Sigmoid colon (tissue), 7 donors: ENCODE data around the gene PCDHGA11. TPM values are rescaled to one million over a fixed set of nuclear protein-coding genes. Genes with fewer than 3 reads are reported as not detected.

Experiments
- DNase-seq: peaks from one replicate; pipeline ENCODE4 v3.0.0-alpha.2; 2019
- H3K27ac ChIP-seq, 4 donors: fragments of 200-600 bp; sonication (generic); one replicate each; pipeline ENCODE4 v1.5.1; 2016 to 2019; ENCODE audit warnings: mild to moderate bottlenecking in 1 of 4
- H3K27me3 ChIP-seq, 3 donors: fragments of 200-600 bp; sonication (generic); one replicate each; pipeline ENCODE4 v1.5.1; 2019; ENCODE audit warnings: mild to moderate bottlenecking in 1 of 3
- H3K36me3 ChIP-seq, 4 donors: fragments of 200-600 bp; sonication (generic); one replicate each; pipeline ENCODE4 v1.5.1; 2016 to 2019
- H3K4me1 ChIP-seq, 4 donors: fragments of 200-600 bp; sonication (generic); one replicate each; pipeline ENCODE4 v1.5.1; 2017 to 2019
- H3K4me3 ChIP-seq, 4 donors: fragments of 200-600 bp; sonication (generic); one replicate each; pipeline ENCODE4 v1.5.1; 2017 to 2019; ENCODE audit warnings: mild to moderate bottlenecking in 2 of 4, moderate library complexity in 1 of 4
- H3K9me3 ChIP-seq, 4 donors: fragments of 200-600 bp in 3 of 4; sonication (generic) in 3 of 4; one replicate each; pipeline versions ENCODE4 v1.5.1 to v1.6.1; 2013 to 2019
- CTCF ChIP-seq, 4 experiments: fragments of 450-650 bp in 3 of 4; fragments of 200-600 bp in 1 of 4; IDR thresholded peaks; one replicate each; pipeline ENCODE4 v1.5.1; 2016 to 2019; ENCODE audit warnings: antibody characterized with exemption in 4 of 4, mild to moderate bottlenecking in 3 of 4, moderate library complexity in 2 of 4
- EP300 ChIP-seq, 4 donors: sonication (generic); formaldehyde crosslinking; IDR thresholded peaks; one replicate each; pipeline ENCODE4 v1.6.1; 2017; ENCODE audit warnings: antibody characterized with exemption in 4 of 4
- POLR2A ChIP-seq, 2 donors: fragments of 450-650 bp; IDR thresholded peaks; one replicate each; pipeline ENCODE4 v1.6.1; 2016; ENCODE audit warnings: antibody characterized with exemption in 2 of 2, mild to moderate bottlenecking in 2 of 2, moderate library complexity in 2 of 2
- POLR2AphosphoS5 ChIP-seq, 4 donors: sonication (generic); formaldehyde crosslinking; IDR thresholded peaks; one replicate each; pipeline ENCODE4 v1.6.1; 2017; ENCODE audit warnings: antibody characterized with exemption in 4 of 4
- WGBS, 2 donors: extraction: QIAGEN DNeasy Blood & Tissue Kit; methylation state at CpG; one replicate each; pipeline ENCODE4 v1.1.7; 2013; 5-methylcytosine and 5-hydroxymethylcytosine counted together
- intact Hi-C: fragments of 100-400 bp; cut with DNase I; formaldehyde crosslinking; loops from one replicate; pipeline ENCODE4 v1.15.1; 2023
- polyA plus RNA-seq, 3 donors: library from polyadenylated mRNA; stranded (reverse); fragments of 200-250 nt; gene quantifications; one replicate each; pipeline ENCODE4 v1.2.3, GENCODE V29; 2013
- total RNA-seq, 4 donors: library from RNA; depleted of rRNA; stranded (reverse); fragments of >200 nt; gene quantifications; one replicate each; pipeline ENCODE4 v1.1.0, GENCODE V29; 2016
- donor health status: healthy with polysubstance abuse.
- donor health status: Bipolar disorder and iron deficiency.
- donor health status: healthy.

Gene PCDHGA11
- total and polyA plus RNA-seq, 7 donors: 0.89 to 10.8 (median 6.7) TPM; not detected in 2

- Histone ChIP-seq H3K4me3 (no peak overlapping the region), H3K9me3 (no peaks in the 10 kb centered on the region), H3K27me3 (no peaks in the 10 kb centered on the region), H3K27ac (no peak overlapping the region), H3K36me3 (peaks cover 0 to 7% (median 0%) of the 10 kb centered on the region in 4 donors), H3K4me1 (no peaks in the 10 kb centered on the region)
- DNase-seq: no peak
- no peak for TF ChIP-seq EP300 (IDR thresholded peaks at IDR 0.05)
- no peak for TF ChIP-seq CTCF (IDR thresholded peaks at IDR 0.05)
- no peak for TF ChIP-seq POLR2A (IDR thresholded peaks at IDR 0.05)
- no peak for TF ChIP-seq POLR2AphosphoS5 (IDR thresholded peaks at IDR 0.05)
- 94 to 97% methylated on average over 3 of the region's 3 CpGs for WGBS, 2 donors
- intact Hi-C loops: no loop called here
Measured at GRCh38 chr5:141465351-141465750, 44.5 kb downstream of the PCDHGA11 start.

Other genes with a start within 250 kb of the PCDHGA11 start
Only the 30 nearest of the 37 such genes appear.
- 10 to 100 TPM in 1 of 4 donors, 1 to 10 TPM in 3; 4.3 to 10.2 (median 5.7) TPM for gene PCDHB12, start 212.3 kb upstream of the PCDHGA11 start, total RNA-seq
- gene PCDHB12, start 212.3 kb upstream of the PCDHGA11 start, polyA plus RNA-seq: under 1 TPM in 2 of 3 donors, not detected in 1; 0.34 to 0.60 TPM
- 1 to 10 TPM; 3.3 to 7.8 (median 6.1) TPM for gene PCDHB13, start 207.1 kb upstream of the PCDHGA11 start, total RNA-seq
- under 1 TPM in 2 of 3 donors, not detected in 1; 0.23 to 0.52 TPM for gene PCDHB13, start 207.1 kb upstream of the PCDHGA11 start, polyA plus RNA-seq
- 10 to 100 TPM in 1 of 4 donors, 1 to 10 TPM in 3; 6.3 to 10.5 (median 8.3) TPM for gene PCDHB14, start 197.7 kb upstream of the PCDHGA11 start, total RNA-seq
- gene PCDHB14, start 197.7 kb upstream of the PCDHGA11 start, polyA plus RNA-seq: 1 to 10 TPM in 1 of 3 donors, not detected in 2; 1.0 TPM
- gene PCDHB15, start 175.7 kb upstream of the PCDHGA11 start, total RNA-seq: 1 to 10 TPM; 2.9 to 7.3 (median 5.4) TPM
- gene PCDHB15, start 175.7 kb upstream of the PCDHGA11 start, polyA plus RNA-seq: under 1 TPM in 2 of 3 donors, not detected in 1; 0.23 to 0.93 TPM
- gene SLC25A2, start 117.0 kb upstream of the PCDHGA11 start, total RNA-seq: under 1 TPM in 2 of 4 donors, not detected in 2; 0.81 to 0.82 TPM
- gene SLC25A2, start 117.0 kb upstream of the PCDHGA11 start, polyA plus RNA-seq: under 1 TPM in 1 of 3 donors, not detected in 2; 0.35 TPM
- 10 to 100 TPM; 44.9 to 62.2 (median 48.1) TPM for gene TAF7, start 100.3 kb upstream of the PCDHGA11 start, total RNA-seq
- 10 to 100 TPM; 60.1 to 68.0 (median 62.7) TPM for gene TAF7, start 100.3 kb upstream of the PCDHGA11 start, polyA plus RNA-seq
- gene PCDHGA1, start 90.5 kb upstream of the PCDHGA11 start, total RNA-seq: 1 to 10 TPM in 3 of 4 donors, under 1 TPM in 1; 0.71 to 1.4 (median 1.1) TPM
- under 1 TPM in 1 of 3 donors, not detected in 2; 0.26 TPM for gene PCDHGA1, start 90.5 kb upstream of the PCDHGA11 start, polyA plus RNA-seq
- 1 to 10 TPM; 2.8 to 4.9 (median 3.8) TPM for gene PCDHGA2, start 82.3 kb upstream of the PCDHGA11 start, total RNA-seq
- gene PCDHGA2, start 82.3 kb upstream of the PCDHGA11 start, polyA plus RNA-seq: under 1 TPM in 1 of 3 donors, not detected in 2; 0.47 TPM
- gene PCDHGA3, start 77.2 kb upstream of the PCDHGA11 start, total RNA-seq: 1 to 10 TPM; 1.5 to 4.4 (median 3.1) TPM
- gene PCDHGA3, start 77.2 kb upstream of the PCDHGA11 start, polyA plus RNA-seq: under 1 TPM in 2 of 3 donors, not detected in 1; 0.19 to 0.60 TPM
- gene PCDHGB1, start 71.0 kb upstream of the PCDHGA11 start, total RNA-seq: 1 to 10 TPM; 2.5 to 8.4 (median 4.1) TPM
- gene PCDHGB1, start 71.0 kb upstream of the PCDHGA11 start, polyA plus RNA-seq: under 1 TPM in 1 of 3 donors, not detected in 2; 0.26 TPM
- gene PCDHGA4, start 66.0 kb upstream of the PCDHGA11 start, total RNA-seq: 10 to 100 TPM in 1 of 4 donors, 1 to 10 TPM in 3; 5.0 to 11.3 (median 6.7) TPM
- under 1 TPM in 1 of 3 donors, not detected in 2; 0.47 TPM for gene PCDHGA4, start 66.0 kb upstream of the PCDHGA11 start, polyA plus RNA-seq
- gene PCDHGB2, start 61.1 kb upstream of the PCDHGA11 start, total RNA-seq: 10 to 100 TPM in 2 of 4 donors, 1 to 10 TPM in 2; 4.3 to 12.9 (median 8.0) TPM
- under 1 TPM in 1 of 3 donors, not detected in 2; 0.51 TPM for gene PCDHGB2, start 61.1 kb upstream of the PCDHGA11 start, polyA plus RNA-seq
- 1 to 10 TPM; 5.3 to 8.3 (median 7.2) TPM for gene PCDHGA5, start 56.9 kb upstream of the PCDHGA11 start, total RNA-seq
- under 1 TPM in 1 of 3 donors, not detected in 2; 0.57 TPM for gene PCDHGA5, start 56.9 kb upstream of the PCDHGA11 start, polyA plus RNA-seq
- 10 to 100 TPM in 1 of 4 donors, 1 to 10 TPM in 3; 6.1 to 16.1 (median 7.7) TPM for gene PCDHGB3, start 50.8 kb upstream of the PCDHGA11 start, total RNA-seq
- under 1 TPM in 2 of 3 donors, not detected in 1; under 0.01 to 0.41 TPM for gene PCDHGB3, start 50.8 kb upstream of the PCDHGA11 start, polyA plus RNA-seq
- gene PCDHGA6, start 47.2 kb upstream of the PCDHGA11 start, total RNA-seq: 10 to 100 TPM in 2 of 4 donors, 1 to 10 TPM in 2; 5.4 to 13.6 (median 8.4) TPM
- gene PCDHGA6, start 47.2 kb upstream of the PCDHGA11 start, polyA plus RNA-seq: under 1 TPM in 1 of 3 donors, not detected in 2; 0.85 TPM
- 10 to 100 TPM in 3 of 4 donors, 1 to 10 TPM in 1; 8.2 to 15.2 (median 10.9) TPM for gene PCDHGA7, start 38.3 kb upstream of the PCDHGA11 start, total RNA-seq
- under 1 TPM in 1 of 3 donors, not detected in 2; 0.42 TPM for gene PCDHGA7, start 38.3 kb upstream of the PCDHGA11 start, polyA plus RNA-seq
- gene PCDHGB4, start 33.4 kb upstream of the PCDHGA11 start, total RNA-seq: 1 to 10 TPM; 6.1 to 9.1 (median 7.5) TPM
- gene PCDHGB4, start 33.4 kb upstream of the PCDHGA11 start, polyA plus RNA-seq: under 1 TPM in 1 of 3 donors, not detected in 2; 0.54 TPM
- gene PCDHGA8, start 28.4 kb upstream of the PCDHGA11 start, total RNA-seq: 1 to 10 TPM; 4.4 to 7.9 (median 6.6) TPM
- gene PCDHGA8, start 28.4 kb upstream of the PCDHGA11 start, polyA plus RNA-seq: under 1 TPM in 1 of 3 donors, not detected in 2; 0.16 TPM
- gene PCDHGB5, start 23.1 kb upstream of the PCDHGA11 start, total RNA-seq: 10 to 100 TPM; 10.0 to 16.6 (median 11.8) TPM
- 1 to 10 TPM in 1 of 3 donors, under 1 TPM in 1, not detected in 1; 0.23 to 1.3 TPM for gene PCDHGB5, start 23.1 kb upstream of the PCDHGA11 start, polyA plus RNA-seq
- 10 to 100 TPM in 3 of 4 donors, 1 to 10 TPM in 1; 7.5 to 15.8 (median 11.3) TPM for gene PCDHGA9, start 18.3 kb upstream of the PCDHGA11 start, total RNA-seq
- gene PCDHGA9, start 18.3 kb upstream of the PCDHGA11 start, polyA plus RNA-seq: under 1 TPM in 1 of 3 donors, not detected in 2; 0.79 TPM
- 10 to 100 TPM in 3 of 4 donors, 1 to 10 TPM in 1; 8.9 to 15.0 (median 12.1) TPM for gene PCDHGB6, start 13.0 kb upstream of the PCDHGA11 start, total RNA-seq
- 1 to 10 TPM in 1 of 3 donors, not detected in 2; 1.2 TPM for gene PCDHGB6, start 13.0 kb upstream of the PCDHGA11 start, polyA plus RNA-seq
- gene PCDHGA10, start 8.1 kb upstream of the PCDHGA11 start, total RNA-seq: 10 to 100 TPM in 2 of 4 donors, 1 to 10 TPM in 2; 6.1 to 11.5 (median 9.0) TPM
- gene PCDHGA10, start 8.1 kb upstream of the PCDHGA11 start, polyA plus RNA-seq: 1 to 10 TPM in 1 of 3 donors, under 1 TPM in 2; 0.23 to 1.0 (median 0.60) TPM
- 10 to 100 TPM; 16.1 to 19.4 (median 17.6) TPM for gene PCDHGB7, start 3.4 kb upstream of the PCDHGA11 start, total RNA-seq
- 1 to 10 TPM in 1 of 3 donors, under 1 TPM in 1, not detected in 1; 0.60 to 2.4 TPM for gene PCDHGB7, start 3.4 kb upstream of the PCDHGA11 start, polyA plus RNA-seq
- gene PCDHGA12, start 9.5 kb downstream of the PCDHGA11 start, total RNA-seq: 10 to 100 TPM in 2 of 4 donors, 1 to 10 TPM in 2; 5.4 to 14.1 (median 11.3) TPM
- gene PCDHGA12, start 9.5 kb downstream of the PCDHGA11 start, polyA plus RNA-seq: under 1 TPM in 1 of 3 donors, not detected in 2; 0.80 TPM
- 10 to 100 TPM; 31.4 to 47.8 (median 39.4) TPM for gene PCDHGC3, start 54.9 kb downstream of the PCDHGA11 start, total RNA-seq
- 10 to 100 TPM in 2 of 3 donors, 1 to 10 TPM in 1; 5.1 to 24.1 (median 23.4) TPM for gene PCDHGC3, start 54.9 kb downstream of the PCDHGA11 start, polyA plus RNA-seq
- 1 to 10 TPM; 2.5 to 8.6 (median 5.2) TPM for gene PCDHGC4, start 64.0 kb downstream of the PCDHGA11 start, total RNA-seq
- gene PCDHGC4, start 64.0 kb downstream of the PCDHGA11 start, polyA plus RNA-seq: under 1 TPM in 1 of 3 donors, not detected in 2; 0.47 TPM
- gene PCDHGC5, start 68.0 kb downstream of the PCDHGA11 start, total RNA-seq: 1 to 10 TPM; 1.1 to 5.6 (median 3.6) TPM
- under 1 TPM in 2 of 3 donors, not detected in 1; 0.26 to 0.60 TPM for gene PCDHGC5, start 68.0 kb downstream of the PCDHGA11 start, polyA plus RNA-seq
- 10 to 100 TPM; 14.4 to 26.9 (median 19.8) TPM for gene DIAPH1, start 197.9 kb downstream of the PCDHGA11 start, total RNA-seq
- gene DIAPH1, start 197.9 kb downstream of the PCDHGA11 start, polyA plus RNA-seq: 100 to 1,000 TPM in 1 of 3 donors, 10 to 100 TPM in 2; 54.1 to 105 (median 78.0) TPM
- 10 to 100 TPM; 32.4 to 51.5 (median 38.2) TPM for gene HDAC3, start 215.8 kb downstream of the PCDHGA11 start, total RNA-seq
- gene HDAC3, start 215.8 kb downstream of the PCDHGA11 start, polyA plus RNA-seq: 10 to 100 TPM; 33.0 to 51.1 (median 37.7) TPM
- gene RELL2, start 215.9 kb downstream of the PCDHGA11 start, total RNA-seq: 1 to 10 TPM in 3 of 4 donors, under 1 TPM in 1; 0.99 to 6.1 (median 2.1) TPM
- 10 to 100 TPM in 1 of 3 donors, 1 to 10 TPM in 2; 2.4 to 10.5 (median 3.5) TPM for gene RELL2, start 215.9 kb downstream of the PCDHGA11 start, polyA plus RNA-seq